HEK293 (cell line): Measurements from ENCODE around the gene SNRPD2.

Experiments used
- SETDB1 ChIP-seq: IDR thresholded peaks from one replicate; pipeline ENCODE4 v1.6.1; 2017; ENCODE audit warnings: mild to moderate bottlenecking, low read length, moderate library complexity, mixed read lengths; ENCODE audit not compliant: insufficient read length
- YY1 ChIP-seq: fragments of 450-650 bp; formaldehyde crosslinking; IDR thresholded peaks from 2 replicates; pipeline ENCODE4 v1.5.1; 2018; ENCODE audit warnings: missing biosample characterization, missing genetic modification characterization
- ZNF292 ChIP-seq: fragments of 450-650 bp; formaldehyde crosslinking; IDR thresholded peaks from 2 replicates; pipeline ENCODE4 v1.5.1; 2016; ENCODE audit warnings: low read depth, missing biosample characterization, missing genetic modification characterization, borderline replicate concordance
- ZNF311 ChIP-seq: fragments of 450-650 bp; formaldehyde crosslinking; IDR thresholded peaks from 2 replicates; pipeline ENCODE4 v1.5.1; 2017; ENCODE audit warnings: missing biosample characterization, missing genetic modification characterization, borderline replicate concordance
- ZNF654 ChIP-seq: fragments of 450-650 bp; formaldehyde crosslinking; IDR thresholded peaks from 2 replicates; pipeline ENCODE4 v1.5.1; 2016; ENCODE audit warnings: low read depth, missing biosample characterization, missing genetic modification characterization
- TF ChIP-seq, protein P1 (sequence below): fragments of 450-650 bp; formaldehyde crosslinking; IDR thresholded peaks from 2 replicates; pipeline ENCODE4 v1.5.1; 2016; ENCODE audit warnings: missing biosample characterization, missing genetic modification characterization
- TF ChIP-seq, protein P2 (sequence below): fragments of 450-650 bp; formaldehyde crosslinking; conservative IDR thresholded peaks from 2 replicates; pipeline ENCODE4 v1.5.1; 2016; ENCODE audit warnings: low read depth, missing biosample characterization, missing genetic modification characterization
- TF ChIP-seq, protein P3 (sequence below): fragments of 450-650 bp; IDR thresholded peaks from 2 replicates; pipeline ENCODE4 v1.5.1; 2018; ENCODE audit warnings: missing biosample characterization, missing genetic modification characterization
- TF ChIP-seq, protein P4 (sequence below): fragments of 450-650 bp; formaldehyde crosslinking; IDR thresholded peaks from 2 replicates; pipeline ENCODE4 v1.5.1; 2016; ENCODE audit warnings: missing biosample characterization, missing genetic modification characterization
- TF ChIP-seq, protein P5 (sequence below): fragments of 450-650 bp; formaldehyde crosslinking; IDR thresholded peaks from 2 replicates; pipeline ENCODE4 v1.5.1; 2016; ENCODE audit warnings: missing biosample characterization, missing genetic modification characterization
- TF ChIP-seq, protein P6 (sequence below): fragments of 450-650 bp; formaldehyde crosslinking; IDR thresholded peaks from 2 replicates; pipeline ENCODE4 v1.5.1; 2016; ENCODE audit warnings: missing biosample characterization, missing genetic modification characterization

DNA sequence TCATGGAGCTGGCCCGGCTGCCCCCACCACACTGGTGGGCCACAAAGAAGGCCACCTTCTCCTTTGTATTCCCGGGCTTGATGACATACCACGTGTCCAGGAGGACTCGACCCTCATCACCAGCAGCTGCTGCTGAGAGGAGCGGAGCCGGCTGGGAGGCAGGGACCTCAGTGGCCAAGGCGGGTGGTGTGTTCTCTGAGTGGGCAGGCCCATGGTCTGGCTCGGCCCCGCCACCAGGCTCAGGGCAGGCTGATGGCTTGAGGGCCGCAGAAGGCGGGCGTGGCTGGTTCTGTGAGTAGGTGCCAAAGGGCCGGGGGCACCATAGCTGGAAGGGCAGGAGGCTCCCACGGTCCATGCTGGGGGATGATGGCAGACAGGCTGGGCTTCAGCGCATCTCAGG, 21.4 kb upstream of the SNRPD2 start:
- TF ChIP-seq, protein P1, sequence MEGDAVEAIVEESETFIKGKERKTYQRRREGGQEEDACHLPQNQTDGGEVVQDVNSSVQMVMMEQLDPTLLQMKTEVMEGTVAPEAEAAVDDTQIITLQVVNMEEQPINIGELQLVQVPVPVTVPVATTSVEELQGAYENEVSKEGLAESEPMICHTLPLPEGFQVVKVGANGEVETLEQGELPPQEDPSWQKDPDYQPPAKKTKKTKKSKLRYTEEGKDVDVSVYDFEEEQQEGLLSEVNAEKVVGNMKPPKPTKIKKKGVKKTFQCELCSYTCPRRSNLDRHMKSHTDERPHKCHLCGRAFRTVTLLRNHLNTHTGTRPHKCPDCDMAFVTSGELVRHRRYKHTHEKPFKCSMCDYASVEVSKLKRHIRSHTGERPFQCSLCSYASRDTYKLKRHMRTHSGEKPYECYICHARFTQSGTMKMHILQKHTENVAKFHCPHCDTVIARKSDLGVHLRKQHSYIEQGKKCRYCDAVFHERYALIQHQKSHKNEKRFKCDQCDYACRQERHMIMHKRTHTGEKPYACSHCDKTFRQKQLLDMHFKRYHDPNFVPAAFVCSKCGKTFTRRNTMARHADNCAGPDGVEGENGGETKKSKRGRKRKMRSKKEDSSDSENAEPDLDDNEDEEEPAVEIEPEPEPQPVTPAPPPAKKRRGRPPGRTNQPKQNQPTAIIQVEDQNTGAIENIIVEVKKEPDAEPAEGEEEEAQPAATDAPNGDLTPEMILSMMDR (tag by site-specific recombination), result no peak
- TF ChIP-seq SETDB1, result no peak
- TF ChIP-seq ZNF311 (tag by site-specific recombination), result no peak
- TF ChIP-seq, protein P2, sequence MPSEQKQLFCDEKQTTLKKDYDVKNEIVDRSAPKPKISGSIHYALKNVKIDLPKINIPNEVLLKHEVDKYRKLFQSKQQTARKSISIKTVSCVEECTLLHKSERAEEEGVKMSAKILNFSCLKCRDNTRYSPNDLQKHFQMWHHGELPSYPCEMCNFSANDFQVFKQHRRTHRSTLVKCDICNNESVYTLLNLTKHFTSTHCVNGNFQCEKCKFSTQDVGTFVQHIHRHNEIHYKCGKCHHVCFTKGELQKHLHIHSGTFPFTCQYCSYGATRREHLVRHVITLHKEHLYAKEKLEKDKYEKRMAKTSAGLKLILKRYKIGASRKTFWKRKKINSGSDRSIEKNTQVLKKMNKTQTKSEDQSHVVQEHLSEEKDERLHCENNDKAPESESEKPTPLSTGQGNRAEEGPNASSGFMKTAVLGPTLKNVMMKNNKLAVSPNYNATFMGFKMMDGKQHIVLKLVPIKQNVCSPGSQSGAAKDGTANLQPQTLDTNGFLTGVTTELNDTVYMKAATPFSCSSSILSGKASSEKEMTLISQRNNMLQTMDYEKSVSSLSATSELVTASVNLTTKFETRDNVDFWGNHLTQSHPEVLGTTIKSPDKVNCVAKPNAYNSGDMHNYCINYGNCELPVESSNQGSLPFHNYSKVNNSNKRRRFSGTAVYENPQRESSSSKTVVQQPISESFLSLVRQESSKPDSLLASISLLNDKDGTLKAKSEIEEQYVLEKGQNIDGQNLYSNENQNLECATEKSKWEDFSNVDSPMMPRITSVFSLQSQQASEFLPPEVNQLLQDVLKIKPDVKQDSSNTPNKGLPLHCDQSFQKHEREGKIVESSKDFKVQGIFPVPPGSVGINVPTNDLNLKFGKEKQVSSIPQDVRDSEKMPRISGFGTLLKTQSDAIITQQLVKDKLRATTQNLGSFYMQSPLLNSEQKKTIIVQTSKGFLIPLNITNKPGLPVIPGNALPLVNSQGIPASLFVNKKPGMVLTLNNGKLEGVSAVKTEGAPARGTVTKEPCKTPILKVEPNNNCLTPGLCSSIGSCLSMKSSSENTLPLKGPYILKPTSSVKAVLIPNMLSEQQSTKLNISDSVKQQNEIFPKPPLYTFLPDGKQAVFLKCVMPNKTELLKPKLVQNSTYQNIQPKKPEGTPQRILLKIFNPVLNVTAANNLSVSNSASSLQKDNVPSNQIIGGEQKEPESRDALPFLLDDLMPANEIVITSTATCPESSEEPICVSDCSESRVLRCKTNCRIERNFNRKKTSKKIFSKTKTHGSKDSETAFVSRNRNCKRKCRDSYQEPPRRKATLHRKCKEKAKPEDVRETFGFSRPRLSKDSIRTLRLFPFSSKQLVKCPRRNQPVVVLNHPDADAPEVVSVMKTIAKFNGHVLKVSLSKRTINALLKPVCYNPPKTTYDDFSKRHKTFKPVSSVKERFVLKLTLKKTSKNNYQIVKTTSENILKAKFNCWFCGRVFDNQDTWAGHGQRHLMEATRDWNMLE (tag by site-specific recombination), result no peak
- TF ChIP-seq, protein P3, sequence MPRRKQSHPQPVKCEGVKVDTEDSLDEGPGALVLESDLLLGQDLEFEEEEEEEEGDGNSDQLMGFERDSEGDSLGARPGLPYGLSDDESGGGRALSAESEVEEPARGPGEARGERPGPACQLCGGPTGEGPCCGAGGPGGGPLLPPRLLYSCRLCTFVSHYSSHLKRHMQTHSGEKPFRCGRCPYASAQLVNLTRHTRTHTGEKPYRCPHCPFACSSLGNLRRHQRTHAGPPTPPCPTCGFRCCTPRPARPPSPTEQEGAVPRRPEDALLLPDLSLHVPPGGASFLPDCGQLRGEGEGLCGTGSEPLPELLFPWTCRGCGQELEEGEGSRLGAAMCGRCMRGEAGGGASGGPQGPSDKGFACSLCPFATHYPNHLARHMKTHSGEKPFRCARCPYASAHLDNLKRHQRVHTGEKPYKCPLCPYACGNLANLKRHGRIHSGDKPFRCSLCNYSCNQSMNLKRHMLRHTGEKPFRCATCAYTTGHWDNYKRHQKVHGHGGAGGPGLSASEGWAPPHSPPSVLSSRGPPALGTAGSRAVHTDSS (tag by site-specific recombination), result no peak
- TF ChIP-seq, protein P4, sequence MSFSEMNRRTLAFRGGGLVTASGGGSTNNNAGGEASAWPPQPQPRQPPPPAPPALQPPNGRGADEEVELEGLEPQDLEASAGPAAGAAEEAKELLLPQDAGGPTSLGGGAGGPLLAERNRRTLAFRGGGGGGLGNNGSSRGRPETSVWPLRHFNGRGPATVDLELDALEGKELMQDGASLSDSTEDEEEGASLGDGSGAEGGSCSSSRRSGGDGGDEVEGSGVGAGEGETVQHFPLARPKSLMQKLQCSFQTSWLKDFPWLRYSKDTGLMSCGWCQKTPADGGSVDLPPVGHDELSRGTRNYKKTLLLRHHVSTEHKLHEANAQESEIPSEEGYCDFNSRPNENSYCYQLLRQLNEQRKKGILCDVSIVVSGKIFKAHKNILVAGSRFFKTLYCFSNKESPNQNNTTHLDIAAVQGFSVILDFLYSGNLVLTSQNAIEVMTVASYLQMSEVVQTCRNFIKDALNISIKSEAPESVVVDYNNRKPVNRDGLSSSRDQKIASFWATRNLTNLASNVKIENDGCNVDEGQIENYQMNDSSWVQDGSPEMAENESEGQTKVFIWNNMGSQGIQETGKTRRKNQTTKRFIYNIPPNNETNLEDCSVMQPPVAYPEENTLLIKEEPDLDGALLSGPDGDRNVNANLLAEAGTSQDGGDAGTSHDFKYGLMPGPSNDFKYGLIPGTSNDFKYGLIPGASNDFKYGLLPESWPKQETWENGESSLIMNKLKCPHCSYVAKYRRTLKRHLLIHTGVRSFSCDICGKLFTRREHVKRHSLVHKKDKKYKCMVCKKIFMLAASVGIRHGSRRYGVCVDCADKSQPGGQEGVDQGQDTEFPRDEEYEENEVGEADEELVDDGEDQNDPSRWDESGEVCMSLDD (tag by site-specific recombination), result no peak
- no peak for TF ChIP-seq ZNF654
- no peak for TF ChIP-seq ZNF292
- no peak for TF ChIP-seq YY1 (tag by site-specific recombination)
- TF ChIP-seq, protein P5, sequence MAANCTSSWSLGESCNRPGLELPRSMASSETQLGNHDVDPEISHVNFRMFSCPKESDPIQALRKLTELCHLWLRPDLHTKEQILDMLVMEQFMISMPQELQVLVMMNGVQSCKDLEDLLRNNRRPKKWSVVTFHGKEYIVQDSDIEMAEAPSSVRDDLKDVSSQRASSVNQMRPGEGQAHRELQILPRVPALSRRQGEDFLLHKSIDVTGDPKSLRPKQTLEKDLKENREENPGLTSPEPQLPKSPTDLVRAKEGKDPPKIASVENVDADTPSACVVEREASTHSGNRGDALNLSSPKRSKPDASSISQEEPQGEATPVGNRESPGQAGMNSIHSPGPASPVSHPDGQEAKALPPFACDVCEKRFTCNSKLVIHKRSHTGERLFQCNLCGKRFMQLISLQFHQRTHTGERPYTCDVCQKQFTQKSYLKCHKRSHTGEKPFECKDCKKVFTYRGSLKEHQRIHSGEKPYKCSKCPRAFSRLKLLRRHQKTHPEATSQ, result no peak
- TF ChIP-seq, protein P6, sequence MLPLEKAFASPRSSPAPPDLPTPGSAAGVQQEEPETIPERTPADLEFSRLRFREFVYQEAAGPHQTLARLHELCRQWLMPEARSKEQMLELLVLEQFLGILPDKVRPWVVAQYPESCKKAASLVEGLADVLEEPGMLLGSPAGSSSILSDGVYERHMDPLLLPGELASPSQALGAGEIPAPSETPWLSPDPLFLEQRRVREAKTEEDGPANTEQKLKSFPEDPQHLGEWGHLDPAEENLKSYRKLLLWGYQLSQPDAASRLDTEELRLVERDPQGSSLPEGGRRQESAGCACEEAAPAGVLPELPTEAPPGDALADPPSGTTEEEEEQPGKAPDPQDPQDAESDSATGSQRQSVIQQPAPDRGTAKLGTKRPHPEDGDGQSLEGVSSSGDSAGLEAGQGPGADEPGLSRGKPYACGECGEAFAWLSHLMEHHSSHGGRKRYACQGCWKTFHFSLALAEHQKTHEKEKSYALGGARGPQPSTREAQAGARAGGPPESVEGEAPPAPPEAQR (tag by site-specific recombination), result no peak
